Left ventricle myocardium superior (tissue), 1 donor: ENCODE measurements around the gene ANKRD55. TPM values are rescaled to one million over a fixed set of nuclear protein-coding genes. Genes with fewer than 3 reads are reported as not detected.
"Not testable (repeated sequence)": the region's sequence is repeated elsewhere in the genome, so short reads cannot be mapped to it uniquely, and the experiment has no call there.

ENCODE experiments used
- ATAC-seq: fragments of 200-7000 bp; cut with Tn5 transposase; one replicate; pipeline ENCODE4 v1.9.1; 2020; ENCODE audit warnings: mild to moderate bottlenecking, moderate library complexity
- DNase-seq: peaks from one replicate; pipeline ENCODE4 v3.0.0-alpha.2; 2020
- intact Hi-C: fragments of 100-400 bp; cut with micrococcal nuclease; formaldehyde crosslinking; loops from one replicate; pipeline ENCODE4 v1.11.0; 2022
- total RNA-seq: library from RNA; stranded (reverse); fragmentation: NEBNext Ultra II Directional; extraction: Animal tissue kit (Norgen Biotek cat#: 25700); gene quantifications from one replicate; pipeline ENCODE4 v1.2.1, GENCODE V29; 2021
- donor health status: DM: no; HTN: yes; CAD: no; lungs with severe emphysema.

ANKRD55 gene
- total RNA-seq, 1 donor from 2014 or later, result not detected

- intact Hi-C loops, result no loop called here
- no peak for DNase-seq
- ATAC-seq, result no peak
These were observed 23.9 kb upstream of the ANKRD55 start for GRCh38 chr5:56257010-56257409.

DNA sequence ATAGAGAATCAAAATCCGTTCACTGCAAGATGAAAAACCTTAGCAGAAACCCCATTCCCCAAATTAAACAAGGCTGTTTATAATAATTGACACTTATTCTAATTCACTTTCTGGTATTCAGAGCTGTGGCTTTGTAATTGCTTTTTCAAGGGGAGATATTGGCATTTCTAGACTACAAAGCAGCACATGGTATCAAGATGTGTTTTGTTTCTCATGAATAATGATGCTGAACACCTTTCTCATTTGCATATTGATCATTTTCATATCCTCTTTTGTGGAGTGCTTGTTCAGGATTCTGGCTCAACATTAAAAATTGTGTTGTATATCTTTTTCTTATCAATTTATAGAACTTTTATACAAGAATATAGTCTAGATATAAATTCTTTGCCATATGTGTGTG is 22.4 kb upstream of the ANKRD55 start:
- no peak for ATAC-seq
- intact Hi-C loops, result no loop called here
- no peak for DNase-seq

GRCh38 chr5:56253924-56254323 is 20.8 kb upstream of the ANKRD55 start:
- no peak for DNase-seq
- intact Hi-C loops, result no loop called here
- ATAC-seq, result no peak

DNA sequence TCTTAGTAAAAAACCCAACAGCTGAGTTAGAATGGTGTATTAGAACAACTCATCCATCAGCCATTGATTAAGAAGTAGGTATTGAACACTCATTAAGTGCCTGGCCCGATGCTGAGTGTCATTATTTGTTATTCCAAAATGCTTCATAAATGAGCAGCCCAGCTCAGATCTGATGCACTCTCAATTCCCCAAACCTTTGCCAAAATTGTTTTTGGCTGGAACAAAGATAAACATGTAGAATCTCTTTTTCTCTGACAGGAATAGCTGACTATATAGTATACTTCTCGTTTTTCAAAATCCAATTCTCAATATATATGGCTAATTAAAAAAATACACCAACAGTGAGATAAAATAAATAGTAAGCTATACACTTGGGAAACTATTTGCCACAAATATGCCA is 20.0 kb upstream of the ANKRD55 start:
- intact Hi-C loops, result no loop called here
- ATAC-seq, result no peak
- no peak for DNase-seq

DNA sequence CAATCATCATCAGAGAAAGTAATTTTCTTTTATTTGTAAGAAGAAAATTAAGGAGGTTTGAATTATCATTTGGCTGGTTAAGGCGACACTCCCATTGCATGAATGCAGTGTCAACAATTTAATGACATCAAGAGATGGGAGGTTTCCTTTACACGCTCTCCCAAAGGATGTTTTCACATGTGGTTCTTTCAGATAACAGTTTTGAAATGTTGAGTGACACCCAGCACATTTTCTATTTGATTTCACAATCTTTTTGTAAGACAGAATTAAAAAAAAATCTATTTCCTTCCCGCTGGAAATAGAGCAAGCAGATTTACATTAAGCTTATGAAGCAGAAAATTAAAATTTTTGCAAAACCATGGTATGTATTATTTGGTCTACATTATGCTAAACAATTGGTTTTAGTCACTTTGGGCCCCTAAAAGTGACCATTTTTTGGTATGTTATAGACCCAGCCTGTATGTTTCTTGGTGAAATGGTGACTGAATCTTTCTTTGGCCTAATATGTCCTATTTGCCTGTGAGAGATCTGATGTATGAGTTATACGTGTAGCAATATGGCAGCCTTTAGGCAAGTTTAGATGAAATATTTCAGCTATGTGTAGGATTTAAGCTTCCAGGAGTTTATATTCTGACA is 18.9 kb upstream of the ANKRD55 start:
- ATAC-seq (peak; percentile 73), DNase-seq (no peak)

GRCh38 chr5:56251440-56251839 is 18.3 kb upstream of the ANKRD55 start:
- intact Hi-C loops, result no loop called here
- no peak for DNase-seq
- ATAC-seq, result no peak

More for the DNA sequence above, 18.9 kb upstream of the ANKRD55 start:
- intact Hi-C loops, result no loop called here

DNA sequence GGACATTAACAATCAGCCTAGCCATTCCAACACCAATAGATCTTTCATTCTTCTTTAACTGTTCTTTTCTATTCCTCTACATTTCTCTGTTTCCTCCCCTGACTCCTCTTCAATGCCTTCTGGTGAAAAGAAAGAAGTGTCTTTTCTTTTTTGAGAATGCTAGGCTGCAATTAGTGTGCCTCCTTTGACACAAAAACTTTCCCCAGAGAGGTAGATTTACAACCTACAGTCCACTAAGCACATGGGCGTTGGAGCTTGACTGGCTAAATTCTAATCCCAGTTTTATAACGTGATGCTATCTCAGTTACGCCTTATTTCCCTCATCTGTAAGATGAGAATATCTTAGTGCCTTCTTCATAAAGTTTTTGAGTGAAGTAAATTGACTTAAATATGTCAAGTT is 16.9 kb upstream of the ANKRD55 start:
- intact Hi-C loops, result no loop called here
- ATAC-seq (no peak), DNase-seq (no peak)

GRCh38 chr5:56249085-56249484 is 16.0 kb upstream of the ANKRD55 start:
- DNase-seq, ATAC-seq, intact Hi-C loops: not testable (repeated sequence)

- intact Hi-C loops, result no loop called here
- ATAC-seq, result no peak
These were observed 14.5 kb upstream of the ANKRD55 start for GRCh38 chr5:56247592-56247991.

GRCh38 chr5:56246769-56247168 is 13.6 kb upstream of the ANKRD55 start:
- DNase-seq (no peak), ATAC-seq (no peak)
- intact Hi-C loops, result no loop called here

More at GRCh38 chr5:56247592-56247991, 14.5 kb upstream of the ANKRD55 start:
- DNase-seq, result no peak

DNA sequence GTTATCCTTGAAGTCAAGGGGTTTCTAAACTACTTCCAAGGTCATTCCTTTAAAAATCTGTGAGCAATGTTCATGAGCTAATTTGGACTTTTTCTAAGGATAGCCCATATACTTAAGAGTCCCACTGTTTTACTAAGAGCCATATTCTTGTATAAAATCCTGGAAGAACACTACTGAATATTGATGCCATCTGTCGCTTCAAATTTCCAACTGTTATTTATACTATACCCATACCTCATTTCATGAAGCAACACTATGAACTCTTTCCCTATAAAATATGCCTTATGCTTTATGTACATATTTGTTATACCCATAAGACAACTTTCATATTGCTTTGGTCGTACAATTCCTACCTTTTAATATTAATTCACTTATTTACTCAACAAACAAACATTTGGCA is 12.4 kb upstream of the ANKRD55 start:
- intact Hi-C loops, result no loop called here
- no peak for DNase-seq
- no peak for ATAC-seq

DNA sequence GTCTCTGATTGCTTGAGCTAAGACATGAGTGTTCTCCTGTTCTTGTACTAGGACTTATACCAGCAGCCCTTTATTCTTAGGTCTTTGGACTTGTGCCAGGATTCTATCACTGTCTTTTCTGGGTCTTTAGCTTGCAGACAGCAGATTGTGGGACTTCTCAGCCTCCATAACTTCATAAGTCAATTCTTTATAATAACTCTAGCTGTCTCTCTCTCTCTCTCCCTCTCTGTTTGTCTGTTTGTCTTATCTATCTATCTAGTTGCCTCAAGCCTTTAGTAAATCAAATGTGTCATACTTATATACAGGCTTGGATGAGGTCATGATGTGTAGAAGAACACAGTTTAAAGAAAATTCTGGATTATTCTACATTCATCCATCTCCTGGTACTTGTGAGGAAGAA is 11.5 kb upstream of the ANKRD55 start:
- DNase-seq (no peak), ATAC-seq (no peak)
- intact Hi-C loops, result no loop called here

- intact Hi-C loops, DNase-seq, ATAC-seq: not testable (repeated sequence)
These were observed 9.1 kb upstream of the ANKRD55 start for GRCh38 chr5:56242271-56242670.

DNA sequence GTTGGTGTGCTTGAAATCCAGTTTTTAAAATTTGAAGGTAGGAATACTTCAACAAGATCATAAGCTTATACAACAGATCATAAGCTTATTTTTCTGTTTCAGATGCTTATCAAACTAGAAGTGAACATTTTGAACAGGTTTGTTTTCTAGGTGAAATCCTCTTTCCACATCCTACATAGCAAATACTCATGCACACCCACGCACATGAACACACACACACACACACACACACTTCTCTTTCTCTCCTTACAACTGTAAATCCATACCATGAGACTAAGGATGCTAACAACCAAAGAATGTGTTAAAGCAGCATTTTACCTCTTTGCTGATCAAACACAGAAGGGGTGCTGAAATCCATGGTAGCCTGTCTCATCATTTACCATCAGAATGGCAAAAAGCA is 592 bp downstream of the ANKRD55 start:
- no peak for ATAC-seq
- intact Hi-C loops, result no loop called here
- DNase-seq, result no peak

GRCh38 chr5:56230576-56230975 is 2.6 kb downstream of the ANKRD55 start:
- ATAC-seq (no peak), DNase-seq (no peak)
- intact Hi-C loops, result no loop called here

DNA sequence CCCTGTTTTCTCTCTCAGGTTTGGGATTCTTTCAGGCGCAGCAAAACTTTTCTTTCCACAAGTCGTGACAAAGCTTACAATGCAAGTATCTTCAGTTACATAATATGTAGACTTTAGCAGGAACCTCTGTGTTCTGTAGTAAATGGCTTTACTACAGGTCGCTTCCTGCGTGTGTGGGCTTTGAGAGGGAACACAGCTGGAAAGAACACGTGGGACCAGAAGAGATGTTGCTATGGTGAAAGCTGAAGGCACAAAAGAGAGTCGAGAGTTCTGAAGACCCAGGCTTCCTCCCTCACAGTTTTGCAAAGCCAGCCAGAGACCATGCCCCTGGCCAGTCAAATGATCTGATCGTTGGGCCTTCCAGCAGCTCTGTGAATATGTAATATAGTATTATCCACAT is 4.0 kb downstream of the ANKRD55 start:
- ATAC-seq, result no peak
- no peak for DNase-seq
- intact Hi-C loops, result no loop called here

DNA sequence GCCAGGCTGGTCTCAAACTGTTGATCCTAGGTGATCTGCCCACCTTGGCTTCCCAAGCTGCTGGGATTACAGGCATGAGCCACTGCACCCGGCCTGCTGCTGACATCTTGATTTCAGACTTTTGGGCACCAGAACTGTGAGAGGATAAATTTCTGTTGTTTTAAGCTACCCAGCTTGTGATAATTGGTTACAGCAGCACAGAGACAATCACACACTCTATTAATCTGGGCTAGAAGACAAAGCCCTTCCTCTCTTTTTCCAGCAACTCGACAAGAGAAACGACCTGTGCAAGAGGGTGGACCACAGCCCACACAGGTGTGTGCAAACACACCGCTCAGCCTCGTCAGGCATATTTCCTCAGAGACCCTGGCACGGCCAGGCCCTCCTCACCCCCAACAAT is 4.5 kb downstream of the ANKRD55 start:
- ATAC-seq (no peak), DNase-seq (no peak)
- intact Hi-C loops, result no loop called here

GRCh38 chr5:56227691-56228090 is 5.4 kb downstream of the ANKRD55 start:
- DNase-seq (no peak), ATAC-seq (no peak)
- intact Hi-C loops, result no loop called here

DNA sequence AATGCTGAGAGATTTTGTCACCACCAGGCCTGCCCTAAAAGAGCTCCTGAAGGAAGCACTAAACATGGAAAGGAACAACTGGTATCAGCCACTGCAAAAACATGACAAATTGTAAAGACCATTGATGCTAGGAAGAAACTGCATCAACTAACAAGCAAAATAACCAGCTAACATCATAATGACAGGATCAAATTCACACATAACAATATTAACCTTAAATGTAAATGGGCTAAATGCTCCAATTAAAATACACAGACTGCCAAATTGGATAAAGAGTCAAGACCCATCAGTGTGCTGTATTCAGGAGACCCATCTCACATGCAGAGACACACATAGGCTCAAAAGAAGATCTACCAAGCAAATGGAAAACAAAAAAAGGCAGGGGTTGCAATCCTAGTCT is 9.8 kb downstream of the ANKRD55 start:
- DNase-seq, intact Hi-C loops, ATAC-seq: not testable (repeated sequence)

- ATAC-seq, intact Hi-C loops: not testable (repeated sequence)
These were observed 11.5 kb downstream of the ANKRD55 start for GRCh38 chr5:56221601-56222000.

GRCh38 chr5:56215019-56215830 is 17.9 kb downstream of the ANKRD55 start:
- ATAC-seq (no peak), DNase-seq (no peak)
- intact Hi-C loops, result no loop called here

More at GRCh38 chr5:56221601-56222000, 11.5 kb downstream of the ANKRD55 start:
- DNase-seq, result not testable (repeated sequence)
